ENCODE data around the gene GRIN3A. TPM values are rescaled to one million over a fixed set of nuclear protein-coding genes. Genes with fewer than 3 reads are reported as not detected.

Gene GRIN3A
- total and polyA plus RNA-seq, 9 of the 15 experiments (the other 6 are each of a cell fraction or from before 2014, with no cell fraction given): 0.01 to 0.03 TPM; not detected in 7

DNA sequence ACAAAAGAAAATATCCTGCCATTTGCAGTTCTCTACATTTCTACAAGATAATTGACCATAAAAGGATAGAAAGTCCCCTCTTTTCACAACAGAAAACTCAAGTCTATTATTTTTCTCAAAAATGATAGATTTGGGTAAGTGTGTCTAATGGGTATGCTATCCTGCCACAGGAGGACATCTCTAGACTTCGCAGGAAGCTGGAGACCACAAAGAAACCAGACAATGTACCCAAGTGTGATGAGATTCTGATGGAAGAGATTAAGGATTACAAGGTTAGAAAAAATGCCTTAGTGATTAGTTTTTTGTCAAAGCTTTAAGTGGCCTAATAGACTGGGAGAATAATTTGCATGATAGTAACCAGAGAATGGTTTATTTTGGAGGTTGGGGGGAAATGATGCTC, 176.7 kb downstream of the GRIN3A start:
- POLR2A ChIA-PET: no interaction called here
- H3K36me3 ChIP-seq (ENCODE audit: control insufficient read depth, insufficient read depth, low read length): peaks cover 45% of the 10 kb centered on the region

More for the DNA sequence above, 176.7 kb downstream of the GRIN3A start:
- no peaks in the 10 kb centered on the region for H3K9me1 ChIP-seq (ENCODE audit: control insufficient read depth, insufficient read depth, low read length)
- H3K27ac ChIP-seq (ENCODE audit: extremely low read depth, low read depth, low read length): no peak overlapping the region
- no peaks in the 10 kb centered on the region for H4K20me1 ChIP-seq (replicated peaks; ENCODE audit: control insufficient read depth, insufficient read depth, low read length)
- intact Hi-C loops (cut with micrococcal nuclease) (no loop called here), in situ Hi-C loops (cut with MboI) (no loop called here)
- H3K9me3 ChIP-seq (replicated peaks; ENCODE audit: control insufficient read depth, insufficient read depth, low read depth, low read length): no peaks in the 10 kb centered on the region
- BruUV-seq (replicated peaks): no TSS peak
- DNase-seq (ENCODE audit: extremely low read depth in 1 of 4, low spot score in 3 of 4) (no peak), ATAC-seq (no peak), FAIRE-seq (no peak)
- TF ChIP-seq, protein P1, sequence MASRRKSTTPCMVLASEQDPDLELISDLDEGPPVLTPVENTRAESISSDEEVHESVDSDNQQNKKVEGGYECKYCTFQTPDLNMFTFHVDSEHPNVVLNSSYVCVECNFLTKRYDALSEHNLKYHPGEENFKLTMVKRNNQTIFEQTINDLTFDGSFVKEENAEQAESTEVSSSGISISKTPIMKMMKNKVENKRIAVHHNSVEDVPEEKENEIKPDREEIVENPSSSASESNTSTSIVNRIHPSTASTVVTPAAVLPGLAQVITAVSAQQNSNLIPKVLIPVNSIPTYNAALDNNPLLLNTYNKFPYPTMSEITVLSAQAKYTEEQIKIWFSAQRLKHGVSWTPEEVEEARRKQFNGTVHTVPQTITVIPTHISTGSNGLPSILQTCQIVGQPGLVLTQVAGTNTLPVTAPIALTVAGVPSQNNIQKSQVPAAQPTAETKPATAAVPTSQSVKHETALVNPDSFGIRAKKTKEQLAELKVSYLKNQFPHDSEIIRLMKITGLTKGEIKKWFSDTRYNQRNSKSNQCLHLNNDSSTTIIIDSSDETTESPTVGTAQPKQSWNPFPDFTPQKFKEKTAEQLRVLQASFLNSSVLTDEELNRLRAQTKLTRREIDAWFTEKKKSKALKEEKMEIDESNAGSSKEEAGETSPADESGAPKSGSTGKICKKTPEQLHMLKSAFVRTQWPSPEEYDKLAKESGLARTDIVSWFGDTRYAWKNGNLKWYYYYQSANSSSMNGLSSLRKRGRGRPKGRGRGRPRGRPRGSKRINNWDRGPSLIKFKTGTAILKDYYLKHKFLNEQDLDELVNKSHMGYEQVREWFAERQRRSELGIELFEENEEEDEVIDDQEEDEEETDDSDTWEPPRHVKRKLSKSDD (conservative IDR thresholded peaks at IDR 0.05; ENCODE audit: low read length): no peak
- TF ChIP-seq NCOA6 (IDR thresholded peaks at IDR 0.05): no peak
- TF ChIP-seq CBX8 (IDR thresholded peaks at IDR 0.05; ENCODE audit: borderline replicate concordance, extremely low read depth, low read depth, low read length, poor library complexity, severe bottlenecking): no peak
- no peak for TF ChIP-seq ZSCAN32 (CRISPR knock-in tag; IDR thresholded peaks at IDR 0.05)
- TF ChIP-seq IFI16 (CRISPR knock-in tag; IDR thresholded peaks at IDR 0.05): no peak
- TF ChIP-seq ETV6 (IDR thresholded peaks at IDR 0.05; ENCODE audit: borderline replicate concordance in 1 of 2, low read depth in 2 of 2, low read length in 1 of 2): no peak
- TF ChIP-seq ETV6 (CRISPR knock-in tag; IDR thresholded peaks at IDR 0.05; ENCODE audit: borderline replicate concordance): no peak
- TF ChIP-seq FOXJ3 (CRISPR knock-in tag; IDR thresholded peaks at IDR 0.05): no peak
- TF ChIP-seq TGIF2 (CRISPR knock-in tag; IDR thresholded peaks at IDR 0.05): no peak
- TF ChIP-seq SIN3B (IDR thresholded peaks at IDR 0.05; ENCODE audit: low read depth): no peak
- TF ChIP-seq ZNF24 (IDR thresholded peaks at IDR 0.05): no peak
- no peak for TF ChIP-seq ZKSCAN8 (CRISPR knock-in tag; IDR thresholded peaks at IDR 0.05)
- no peak for TF ChIP-seq NCOR1 (IDR thresholded peaks at IDR 0.05)
- TF ChIP-seq EGR1 (conservative IDR thresholded peaks at IDR 0.05): no peak
- TF ChIP-seq, protein P2, sequence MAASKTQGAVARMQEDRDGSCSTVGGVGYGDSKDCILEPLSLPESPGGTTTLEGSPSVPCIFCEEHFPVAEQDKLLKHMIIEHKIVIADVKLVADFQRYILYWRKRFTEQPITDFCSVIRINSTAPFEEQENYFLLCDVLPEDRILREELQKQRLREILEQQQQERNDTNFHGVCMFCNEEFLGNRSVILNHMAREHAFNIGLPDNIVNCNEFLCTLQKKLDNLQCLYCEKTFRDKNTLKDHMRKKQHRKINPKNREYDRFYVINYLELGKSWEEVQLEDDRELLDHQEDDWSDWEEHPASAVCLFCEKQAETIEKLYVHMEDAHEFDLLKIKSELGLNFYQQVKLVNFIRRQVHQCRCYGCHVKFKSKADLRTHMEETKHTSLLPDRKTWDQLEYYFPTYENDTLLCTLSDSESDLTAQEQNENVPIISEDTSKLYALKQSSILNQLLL (CRISPR knock-in tag; IDR thresholded peaks at IDR 0.05; ENCODE audit: borderline replicate concordance): no peak
- no peak for TF ChIP-seq MCM7 (IDR thresholded peaks at IDR 0.05)
- TF ChIP-seq STAT6 (CRISPR knock-in tag; IDR thresholded peaks at IDR 0.05): no peak
- no peak overlapping the region for H2AFZ ChIP-seq (ENCODE audit: low read depth, low read length)
- no peak overlapping the region for H3K4me3 ChIP-seq
- no peak overlapping the region for H3K9ac ChIP-seq (ENCODE audit: insufficient read depth in 1 of 2, low read depth in 2 of 2, low read length in 2 of 2)
- H3K4me1 ChIP-seq (replicated peaks in 1 of 2; ENCODE audit: control insufficient read depth in 2 of 2, insufficient read depth in 2 of 2, low read length in 2 of 2): no peaks in the 10 kb centered on the region
- 46% methylated on average over 1 of the region's 1 CpG for WGBS (ENCODE audit: insufficient coverage, low coverage, missing lambda C conversion rate)
- H3K79me2 ChIP-seq (ENCODE audit: control insufficient read depth, insufficient read depth, low read length): no peaks in the 10 kb centered on the region
- no peak overlapping the region for H3K4me2 ChIP-seq (ENCODE audit: insufficient read depth, low read length)
- no peaks in the 10 kb centered on the region for H3K27me3 ChIP-seq (ENCODE audit: control insufficient read depth in 2 of 2, insufficient read depth in 2 of 2, low read length in 2 of 2)
- CTCF ChIA-PET (ENCODE audit: low intra/inter-chr PET ratio): no interaction called here
